MM.1S (cell line): Measurements from ENCODE around the gene WNT2B.
"Not testable (repeated sequence)": the region's sequence is repeated elsewhere in the genome, so short reads cannot be mapped to it uniquely, and the experiment has no call there.

Source experiments
- DNase-seq: peaks from one replicate; pipeline ENCODE4 v3.0.0-alpha.2; 2015
- H2AFZ ChIP-seq: fragments of 300-600 bp; sonication (generic); 2 replicates; pipeline ENCODE4 v1.6.0; 2016; ENCODE audit warnings: antibody characterized with exemption, low read length
- H3F3A ChIP-seq: fragments of 300-600 bp; sonication (generic); 2 replicates; pipeline ENCODE4 v1.6.1; 2016; ENCODE audit warnings: mild to moderate bottlenecking, antibody characterized with exemption, low read length, moderate library complexity, mixed read lengths; ENCODE audit not compliant: insufficient read depth
- H3K27ac ChIP-seq: fragments of 300-600 bp; sonication (generic); 2 replicates; pipeline ENCODE4 v1.5.1; 2016; ENCODE audit warnings: mild to moderate bottlenecking, low read length
- H3K27me3 ChIP-seq: fragments of 300-600 bp; sonication (generic); replicated peaks from 2 replicates; pipeline ENCODE4 v1.6.0; 2016; ENCODE audit warnings: low read length; ENCODE audit not compliant: insufficient read depth
- H3K36me3 ChIP-seq: fragments of 300-600 bp; sonication (generic); replicated peaks from 2 replicates; pipeline ENCODE4 v1.6.1; 2016; ENCODE audit warnings: mild to moderate bottlenecking, low read length, mixed read lengths; ENCODE audit not compliant: insufficient read depth
- H3K4me1 ChIP-seq: fragments of 300-600 bp; sonication (generic); 2 replicates; pipeline ENCODE4 v1.6.1; 2016; ENCODE audit warnings: low read length, mixed read lengths
- H3K4me2 ChIP-seq: fragments of 300-600 bp; sonication (generic); 2 replicates; pipeline ENCODE4 v1.6.0; 2016; ENCODE audit warnings: low read depth, low read length
- H3K4me3 ChIP-seq: fragments of 300-600 bp; sonication (generic); 2 replicates; pipeline ENCODE4 v1.5.1; 2016; ENCODE audit warnings: low read length, mixed read lengths
- H3K79me2 ChIP-seq: fragments of 300-600 bp; sonication (generic); 2 replicates; pipeline ENCODE4 v1.6.1; 2016; ENCODE audit warnings: mixed run types, low read length, mixed read lengths
- H3K9ac ChIP-seq: fragments of 300-600 bp; sonication (generic); 2 replicates; pipeline ENCODE4 v1.6.1; 2016; ENCODE audit warnings: low read length, mixed read lengths
- H3K9me2 ChIP-seq: fragments of 300-600 bp; sonication (generic); replicated peaks from 2 replicates; pipeline ENCODE4 v1.6.1; 2016; ENCODE audit warnings: mild to moderate bottlenecking, low read length, mixed read lengths; ENCODE audit not compliant: insufficient read depth
- H3K9me3 ChIP-seq: fragments of 300-600 bp; sonication (generic); replicated peaks from 2 replicates; pipeline ENCODE4 v1.6.1; 2016; ENCODE audit warnings: mild to moderate bottlenecking, low read length, mixed read lengths; ENCODE audit not compliant: insufficient read depth
- H4K20me1 ChIP-seq: fragments of 300-600 bp; sonication (generic); 2 replicates; pipeline ENCODE4 v1.6.1; 2016; ENCODE audit warnings: mild to moderate bottlenecking, low read length, moderate library complexity, mixed read lengths; ENCODE audit not compliant: insufficient read depth
- CTCF ChIP-seq: fragments of 300-600 bp; sonication (generic); IDR thresholded peaks from 2 replicates; pipeline ENCODE4 v1.5.1; 2016; ENCODE audit warnings: antibody characterized with exemption, low read length, mixed read lengths
- EZH2 ChIP-seq: fragments of 300-600 bp; sonication (generic); optimal IDR thresholded peaks from 2 replicates; pipeline ENCODE3; 2017; ENCODE audit warnings: low read depth, mild to moderate bottlenecking, antibody characterized with exemption, low read length, mixed read lengths
- EZH2phosphoT487 ChIP-seq: fragments of 300-600 bp; sonication (generic); IDR thresholded peaks from 2 replicates; pipeline ENCODE4 v1.6.1; 2018; ENCODE audit warnings: antibody characterized with exemption, low read length

The WNT2B gene

GRCh38 chr1:112466078-112466660 lies 42.6 kb upstream of the WNT2B start:
- Histone ChIP-seq H3K27me3 (no peaks in the 10 kb centered on the region), H3K79me2 (no peaks in the 10 kb centered on the region), H3K4me2 (peak overlapping the region; percentile 70), H3K9me3 (no peaks in the 10 kb centered on the region), H3K9ac (no peak overlapping the region), H3K4me1 (0 out of 2 replicates have a peak, but pooled peaks cover 6% of the 10 kb centered on the region), H3K36me3 (no peaks in the 10 kb centered on the region), H4K20me1 (no peaks in the 10 kb centered on the region), H3F3A (no peaks in the 10 kb centered on the region; the same call in 1 of the 2 replicates), H3K4me3 (peak overlapping the region; percentile 42; the same call in 1 of the 2 replicates), H3K9me2 (no peaks in the 10 kb centered on the region), H2AFZ (peak overlapping the region; percentile 85), H3K27ac (no peak overlapping the region; the same call in 1 of the 2 replicates)
- TF ChIP-seq CTCF (peak; percentile 61), EZH2 (no peak)
- peak; percentile 73 for DNase-seq

- not testable (repeated sequence) for H3K4me3 ChIP-seq, H3K9me2 ChIP-seq, H2AFZ ChIP-seq, H3K4me2 ChIP-seq, H3K4me1 ChIP-seq, H3K79me2 ChIP-seq, H3K27me3 ChIP-seq, H3K27ac ChIP-seq, H3K9ac ChIP-seq, H3K36me3 ChIP-seq, H3F3A ChIP-seq, DNase-seq, H4K20me1 ChIP-seq, H3K9me3 ChIP-seq
Measured at GRCh38 chr1:112470324-112470723, 38.4 kb upstream of the WNT2B start.

- H3K9ac ChIP-seq: no peak overlapping the region
- H3K9me2 ChIP-seq: no peaks in the 10 kb centered on the region
- H3K4me1 ChIP-seq: no peaks in the 10 kb centered on the region
- no peaks in the 10 kb centered on the region for H3F3A ChIP-seq
- H3K27ac ChIP-seq: no peak overlapping the region
- no peak overlapping the region for H3K4me3 ChIP-seq
- H3K27me3 ChIP-seq: no peaks in the 10 kb centered on the region
- H3K9me3 ChIP-seq: no peaks in the 10 kb centered on the region
- no peaks in the 10 kb centered on the region for H3K79me2 ChIP-seq
- DNase-seq: no peak
- no peak overlapping the region for H2AFZ ChIP-seq
- H3K36me3 ChIP-seq: no peaks in the 10 kb centered on the region
- no peak for TF ChIP-seq CTCF
- no peak for TF ChIP-seq EZH2
- TF ChIP-seq EZH2phosphoT487: no peak
- H3K4me2 ChIP-seq: no peak overlapping the region
- H4K20me1 ChIP-seq: no peaks in the 10 kb centered on the region
Measured at GRCh38 chr1:112470966-112471365, 37.8 kb upstream of the WNT2B start.

DNA sequence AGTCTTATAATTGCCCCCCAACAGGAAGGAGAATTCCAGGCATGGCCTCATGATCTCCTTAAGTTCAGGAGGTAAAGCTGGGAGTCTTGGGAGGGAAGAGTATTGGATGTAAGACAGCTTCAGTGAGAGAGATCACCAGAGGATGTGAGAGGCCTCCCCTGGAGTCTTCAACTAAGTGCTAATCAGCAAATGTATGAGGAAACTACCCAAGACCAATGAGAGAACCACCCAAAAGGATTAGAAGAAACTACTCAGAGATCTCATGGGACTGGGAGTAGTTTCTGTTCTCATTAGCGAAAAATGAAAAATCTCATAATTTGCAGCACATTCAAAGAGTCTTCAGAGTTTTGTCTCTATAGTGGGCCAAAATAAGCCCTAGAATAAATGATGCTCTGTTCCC lies 36.6 kb upstream of the WNT2B start:
- no peak for DNase-seq
- TF ChIP-seq CTCF (no peak), EZH2 (no peak), EZH2phosphoT487 (no peak)
- Histone ChIP-seq H3K9me2 (no peaks in the 10 kb centered on the region), H2AFZ (no peak overlapping the region), H3K9ac (no peak overlapping the region), H3K4me1 (no peaks in the 10 kb centered on the region), H3K27ac (no peak overlapping the region), H3K27me3 (no peaks in the 10 kb centered on the region), H3K4me3 (no peak overlapping the region), H3K36me3 (no peaks in the 10 kb centered on the region), H3K9me3 (no peaks in the 10 kb centered on the region), H3K79me2 (no peaks in the 10 kb centered on the region), H3F3A (no peaks in the 10 kb centered on the region), H3K4me2 (no peak overlapping the region), H4K20me1 (no peaks in the 10 kb centered on the region)
